Naive B cell (primary cell): ENCODE data around the gene KIF25. TPM values are rescaled to one million over a fixed set of nuclear protein-coding genes. Genes with fewer than 3 reads are reported as not detected.
A peak's percentile ranks its signal among the peaks of the same experiment; 100 is the strongest.

Experiments
- ATAC-seq, 2 donors: fragments of 150-1000 bp; cut with Tn5 transposase; 2 replicates each; pipeline ENCODE4 v1.10.0; 2021; ENCODE audit warnings: low read depth in 2 of 2, mild to moderate bottlenecking in 2 of 2, moderate library complexity in 2 of 2
- DNase-seq: peaks from one replicate; pipeline ENCODE4 v3.0.0; 2022
- H3K27ac Mint-ChIP-seq, 6 donors: one replicate each; pipeline ENCODE4 v1.8.0; 2020 to 2022; ENCODE audit warnings: mild to moderate bottlenecking in 6 of 6, mixed read lengths in 6 of 6, moderate library complexity in 5 of 6, inconsistent platforms in 2 of 6
- H3K27me3 Mint-ChIP-seq, 3 donors: one replicate each; pipeline ENCODE4 v1.8.0; 2021 to 2022; ENCODE audit warnings: mixed read lengths in 3 of 3, mild to moderate bottlenecking in 1 of 3
- H3K36me3 Mint-ChIP-seq, 2 donors: one replicate each; pipeline ENCODE4 v1.8.0; 2020 to 2022; ENCODE audit warnings: mixed read lengths in 2 of 2, inconsistent platforms in 1 of 2, mild to moderate bottlenecking in 1 of 2
- H3K4me1 Mint-ChIP-seq, 3 donors: one replicate each; pipeline ENCODE4 v1.8.0; 2020 to 2022; ENCODE audit warnings: mixed read lengths in 3 of 3, inconsistent platforms in 1 of 3, mild to moderate bottlenecking in 1 of 3, moderate library complexity in 1 of 3
- H3K4me3 Mint-ChIP-seq, 8 donors: one replicate each; pipeline ENCODE4 v1.8.0; 2020 to 2022; ENCODE audit warnings: mild to moderate bottlenecking in 8 of 8, mixed read lengths in 8 of 8, moderate library complexity in 8 of 8, inconsistent platforms in 2 of 8
- H3K9me3 Mint-ChIP-seq, 7 donors: one replicate each; pipeline ENCODE4 v1.8.0; 2020 to 2022; ENCODE audit warnings: mixed read lengths in 7 of 7, mild to moderate bottlenecking in 5 of 7, inconsistent platforms in 2 of 7, moderate library complexity in 1 of 7
- polyA plus RNA-seq, 6 donors: library from polyadenylated mRNA; unstranded; fragments of 300-500 nt; fragmentation: Illumina TruSeq; gene quantifications; one replicate each; pipeline ENCODE4 v1.2.3, GENCODE V29; 2021; ENCODE audit warnings: low read depth in 6 of 6

The KIF25 gene
- polyA plus RNA-seq, 6 donors from 2014 or later, result not detected

- DNase-seq (no peak), ATAC-seq (no peak)
- Mint-ChIP-seq H3K27ac (no peak overlapping the region), H3K4me3 (no peak overlapping the region), H3K9me3 (peaks cover 0 to 4% (median 0%) of the 10 kb centered on the region in 7 donors), H3K27me3 (no peaks in the 10 kb centered on the region), H3K36me3 (no peaks in the 10 kb centered on the region), H3K4me1 (peaks cover 0 to 4% (median 0%) of the 10 kb centered on the region in 3 donors)
Measured at GRCh38 chr6:168061269-168062210, 64.1 kb downstream of the KIF25 start.

- Mint-ChIP-seq H3K27ac (no peak overlapping the region), H3K36me3 (no peaks in the 10 kb centered on the region), H3K4me3 (no peak overlapping the region), H3K4me1 (peaks cover 0 to 4% (median 0%) of the 10 kb centered on the region in 3 donors), H3K9me3 (peaks cover 0 to 4% (median 0%) of the 10 kb centered on the region in 7 donors), H3K27me3 (no peaks in the 10 kb centered on the region)
- DNase-seq (no peak), ATAC-seq (no peak)
Measured at GRCh38 chr6:168062346-168063289, 65.1 kb downstream of the KIF25 start.

- Mint-ChIP-seq H3K27ac (no peak overlapping the region), H3K36me3 (no peaks in the 10 kb centered on the region), H3K4me3 (no peak overlapping the region), H3K9me3 (peaks cover 0 to 4% (median 0%) of the 10 kb centered on the region in 7 donors), H3K4me1 (no peaks in the 10 kb centered on the region), H3K27me3 (no peaks in the 10 kb centered on the region)
- ATAC-seq (no peak), DNase-seq (no peak)
Measured at GRCh38 chr6:168063431-168063830, 66.0 kb downstream of the KIF25 start.

GRCh38 chr6:168064226-168064807 lies 66.8 kb downstream of the KIF25 start:
- Mint-ChIP-seq H3K9me3 (peaks cover 0 to 4% (median 0%) of the 10 kb centered on the region in 7 donors), H3K27ac (no peak overlapping the region), H3K36me3 (no peaks in the 10 kb centered on the region), H3K27me3 (no peaks in the 10 kb centered on the region), H3K4me3 (no peak overlapping the region), H3K4me1 (no peaks in the 10 kb centered on the region)
- ATAC-seq (no peak), DNase-seq (no peak)

GRCh38 chr6:168067081-168067759 lies 69.7 kb downstream of the KIF25 start:
- Mint-ChIP-seq H3K27ac (no peak overlapping the region), H3K4me1 (no peaks in the 10 kb centered on the region), H3K9me3 (peaks cover 0 to 4% (median 0%) of the 10 kb centered on the region in 7 donors), H3K4me3 (no peak overlapping the region), H3K27me3 (no peaks in the 10 kb centered on the region), H3K36me3 (no peaks in the 10 kb centered on the region)
- ATAC-seq (no peak), DNase-seq (no peak)

- Mint-ChIP-seq H3K4me1 (no peaks in the 10 kb centered on the region), H3K36me3 (no peaks in the 10 kb centered on the region), H3K9me3 (peaks cover 0 to 3% (median 0%) of the 10 kb centered on the region in 7 donors), H3K27ac (no peak overlapping the region), H3K27me3 (no peaks in the 10 kb centered on the region), H3K4me3 (no peak overlapping the region)
- no peak for ATAC-seq
- no peak for DNase-seq
Measured at GRCh38 chr6:168070804-168071203, 73.3 kb downstream of the KIF25 start.

GRCh38 chr6:168071620-168072019 lies 74.1 kb downstream of the KIF25 start:
- H3K4me1 Mint-ChIP-seq, result no peaks in the 10 kb centered on the region
- no peak for ATAC-seq
- H3K36me3 Mint-ChIP-seq, result no peaks in the 10 kb centered on the region
- no peak overlapping the region for H3K27ac Mint-ChIP-seq
- H3K4me3 Mint-ChIP-seq, result peak overlapping the region in 1 of 8 donors; percentile 22
- no peaks in the 10 kb centered on the region for H3K27me3 Mint-ChIP-seq
- DNase-seq, result no peak
- H3K9me3 Mint-ChIP-seq, result peaks cover 0 to 8% (median 1%) of the 10 kb centered on the region in 7 donors

- Mint-ChIP-seq H3K27ac (no peak overlapping the region), H3K9me3 (peaks cover 0 to 9% (median 2%) of the 10 kb centered on the region in 7 donors), H3K36me3 (no peaks in the 10 kb centered on the region), H3K4me1 (no peaks in the 10 kb centered on the region), H3K4me3 (peak overlapping the region in 1 of 8 donors; percentile 42), H3K27me3 (no peaks in the 10 kb centered on the region)
- DNase-seq, result no peak
- no peak for ATAC-seq
Measured at GRCh38 chr6:168072261-168072660, 74.8 kb downstream of the KIF25 start.

- Mint-ChIP-seq H3K36me3 (no peaks in the 10 kb centered on the region), H3K27me3 (no peaks in the 10 kb centered on the region), H3K4me3 (no peak overlapping the region), H3K9me3 (peaks cover 0 to 11% (median 2%) of the 10 kb centered on the region in 7 donors), H3K4me1 (no peaks in the 10 kb centered on the region), H3K27ac (no peak overlapping the region)
- DNase-seq (no peak), ATAC-seq (no peak)
Measured at GRCh38 chr6:168072730-168073129, 75.3 kb downstream of the KIF25 start.

GRCh38 chr6:168073937-168074730 lies 76.7 kb downstream of the KIF25 start:
- H3K4me3 Mint-ChIP-seq, result no peak overlapping the region
- DNase-seq, result no peak

GRCh38 chr6:168075216-168075615 lies 77.7 kb downstream of the KIF25 start:
- Mint-ChIP-seq H3K36me3 (no peaks in the 10 kb centered on the region), H3K9me3 (peaks cover 0 to 14% (median 2%) of the 10 kb centered on the region in 7 donors), H3K27ac (no peak overlapping the region), H3K27me3 (no peaks in the 10 kb centered on the region), H3K4me1 (no peaks in the 10 kb centered on the region), H3K4me3 (no peak overlapping the region)
- no peak for ATAC-seq
- DNase-seq, result no peak

More at GRCh38 chr6:168073937-168074730, 76.7 kb downstream of the KIF25 start:
- no peaks in the 10 kb centered on the region for H3K4me1 Mint-ChIP-seq
- no peaks in the 10 kb centered on the region for H3K36me3 Mint-ChIP-seq
- H3K9me3 Mint-ChIP-seq, result peaks cover 0 to 14% (median 2%) of the 10 kb centered on the region in 7 donors
- H3K27ac Mint-ChIP-seq, result no peak overlapping the region
- H3K27me3 Mint-ChIP-seq, result no peaks in the 10 kb centered on the region
- no peak for ATAC-seq

GRCh38 chr6:168075787-168076202 lies 78.3 kb downstream of the KIF25 start:
- Mint-ChIP-seq H3K36me3 (no peaks in the 10 kb centered on the region), H3K4me1 (no peaks in the 10 kb centered on the region), H3K27ac (no peak overlapping the region), H3K9me3 (peaks cover 0 to 14% (median 2%) of the 10 kb centered on the region in 7 donors), H3K4me3 (no peak overlapping the region), H3K27me3 (no peaks in the 10 kb centered on the region)
- DNase-seq (no peak), ATAC-seq (no peak)
